ENCODE measurements around the gene IRX3.

Gene IRX3

DNA sequence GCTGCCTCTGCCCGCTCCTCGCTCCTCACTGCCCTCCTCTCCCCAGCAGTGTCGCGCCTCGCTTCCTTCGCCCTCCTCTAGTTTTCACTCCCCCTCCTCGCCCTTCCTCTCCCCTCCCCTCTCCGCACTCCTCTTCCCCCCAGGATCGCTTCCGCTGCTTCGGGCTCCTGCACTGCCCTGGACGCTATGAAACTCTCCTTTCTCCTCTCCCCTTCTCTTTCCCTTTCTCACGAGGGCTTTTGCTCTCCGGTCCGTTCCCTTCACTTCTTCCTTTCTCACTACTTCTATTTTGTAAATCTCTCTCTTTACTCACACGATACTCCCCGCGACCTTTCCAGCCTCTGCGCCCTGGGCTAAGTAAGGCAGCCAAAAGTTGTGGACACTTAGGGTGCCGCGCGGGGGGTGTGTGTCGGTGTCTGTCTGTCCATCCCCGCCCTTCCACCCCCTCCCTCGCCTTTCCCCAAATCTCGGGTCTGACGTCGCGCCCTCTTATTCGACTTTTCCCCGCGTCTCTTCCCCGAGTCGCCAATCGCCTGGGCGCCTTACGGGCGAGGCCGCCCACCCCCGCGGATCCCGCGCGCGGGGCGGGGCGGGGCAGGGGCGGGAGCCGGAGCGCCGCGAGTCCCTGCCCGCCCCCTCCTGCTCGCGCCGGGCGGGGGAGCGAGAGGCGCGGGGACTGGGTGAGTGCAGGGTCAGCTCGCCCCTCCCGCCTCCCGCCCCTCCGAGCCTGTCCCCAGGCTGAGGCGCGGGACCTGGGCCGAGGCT, at the start of gene IRX3:
TSS of gene IRX3 (minus strand) at position 422 of the 765 bp plus-strand sequence. CDS start 737 bp downstream, outside the sequence.
- no peaks in the 10 kb centered on the region for H3K9me3 Mint-ChIP-seq
- peak within 1 kb of the TSS; percentile 81 for H3K4me3 Mint-ChIP-seq
- H3K36me3 Mint-ChIP-seq (ENCODE audit: low read depth), result peaks cover 15% of the 10 kb centered on the region
- H3K27me3 Mint-ChIP-seq (ENCODE audit: low read depth), result peaks cover 74% of the 10 kb centered on the region
- H3K27ac Mint-ChIP-seq, result peak within 1 kb of the TSS; percentile 79
- H3K4me1 Mint-ChIP-seq (ENCODE audit: low read depth), result peaks cover 21% of the 10 kb centered on the region

DNA sequence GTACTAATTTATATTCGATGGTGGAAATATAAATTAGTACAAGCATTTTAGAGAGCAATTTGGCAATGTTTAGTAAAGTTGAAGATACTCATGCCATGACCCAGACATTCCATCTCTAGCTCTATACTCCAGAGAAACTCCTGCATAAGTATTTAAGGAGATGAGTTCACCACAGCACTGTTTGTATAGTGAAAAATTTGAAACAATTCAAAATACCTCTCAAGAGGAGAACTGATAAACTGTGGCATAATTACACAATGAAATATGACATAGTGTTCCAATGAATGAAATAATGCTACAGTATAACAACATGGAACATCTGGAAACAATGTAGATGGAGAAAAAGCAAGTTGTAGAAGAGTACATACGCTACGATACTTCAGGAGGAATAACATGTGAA, 48.6 kb upstream of the IRX3 start:
- H3K4me1 Mint-ChIP-seq (ENCODE audit: low read depth), result no peaks in the 10 kb centered on the region
- H3K4me3 Mint-ChIP-seq, result no peak overlapping the region
- H3K9me3 Mint-ChIP-seq, result no peaks in the 10 kb centered on the region
- peaks cover 7% of the 10 kb centered on the region for H3K27me3 Mint-ChIP-seq (ENCODE audit: low read depth)
- no peak overlapping the region for H3K27ac Mint-ChIP-seq
- no peaks in the 10 kb centered on the region for H3K36me3 Mint-ChIP-seq (ENCODE audit: low read depth)

DNA sequence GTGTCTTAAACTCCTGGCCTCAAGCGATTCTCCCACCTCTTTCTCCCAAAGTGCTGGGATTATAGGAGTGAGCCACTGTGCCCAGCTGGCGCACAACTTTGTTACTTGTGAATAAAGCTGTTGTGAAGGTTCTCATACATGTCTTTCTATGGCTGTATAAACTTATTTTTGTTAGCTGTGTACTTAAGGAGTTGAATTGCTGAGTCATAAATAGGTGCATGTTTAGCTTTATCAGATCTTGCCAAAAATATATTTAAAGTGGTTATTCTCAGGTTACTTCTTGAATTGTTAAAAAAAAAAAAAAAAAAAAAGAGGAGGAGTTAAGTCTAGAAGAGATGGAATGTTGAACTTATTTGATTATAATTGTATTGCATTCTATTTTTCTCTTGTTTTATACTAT, 47.6 kb upstream of the IRX3 start:
- Mint-ChIP-seq H3K36me3 (ENCODE audit: low read depth) (no peaks in the 10 kb centered on the region), H3K9me3 (no peaks in the 10 kb centered on the region), H3K27me3 (ENCODE audit: low read depth) (peaks cover 7% of the 10 kb centered on the region), H3K4me1 (ENCODE audit: low read depth) (no peaks in the 10 kb centered on the region), H3K27ac (no peak overlapping the region), H3K4me3 (no peak overlapping the region)

DNA sequence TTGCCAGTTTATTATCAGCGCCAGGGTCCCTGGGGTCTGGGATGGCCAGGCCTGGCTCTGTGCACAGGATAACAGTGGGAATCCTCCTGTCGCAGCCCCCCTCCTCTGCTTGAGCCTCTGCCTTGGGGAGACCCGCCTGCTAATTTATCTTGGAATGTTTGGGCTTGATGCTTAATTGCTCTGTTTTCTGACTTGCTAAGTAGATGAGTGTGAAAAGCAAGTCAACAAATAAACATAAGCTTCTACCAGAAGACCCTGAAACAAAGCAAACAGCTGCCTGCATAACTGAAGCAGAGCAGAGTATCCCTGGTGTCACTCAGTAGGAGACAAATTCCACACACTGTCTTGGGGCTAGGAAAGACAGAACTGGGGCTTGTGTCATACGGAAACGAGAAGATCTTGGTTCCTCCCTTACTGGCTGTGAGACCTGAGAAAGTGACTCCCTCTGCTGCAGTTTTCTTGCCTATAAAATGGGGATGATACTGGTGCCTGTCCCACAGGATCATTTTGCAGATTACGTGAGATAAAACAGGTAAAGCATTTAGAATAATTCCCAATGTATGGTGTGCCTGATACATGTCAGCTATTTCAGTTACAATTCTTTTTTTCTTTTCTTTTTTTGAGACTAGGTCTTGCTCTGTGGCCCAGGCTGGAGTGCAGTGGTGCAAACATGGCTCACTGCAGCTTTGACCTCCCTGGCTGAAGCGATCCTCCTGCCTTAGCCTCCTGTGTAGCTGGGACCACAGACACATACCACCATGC, 44.8 kb upstream of the IRX3 start:
- H3K4me3 Mint-ChIP-seq, result no peak overlapping the region
- no peaks in the 10 kb centered on the region for H3K36me3 Mint-ChIP-seq (ENCODE audit: low read depth)
- H3K27ac Mint-ChIP-seq, result no peak overlapping the region
- H3K27me3 Mint-ChIP-seq (ENCODE audit: low read depth), result peaks cover 7% of the 10 kb centered on the region
- H3K4me1 Mint-ChIP-seq (ENCODE audit: low read depth), result no peaks in the 10 kb centered on the region
- H3K9me3 Mint-ChIP-seq, result no peaks in the 10 kb centered on the region

DNA sequence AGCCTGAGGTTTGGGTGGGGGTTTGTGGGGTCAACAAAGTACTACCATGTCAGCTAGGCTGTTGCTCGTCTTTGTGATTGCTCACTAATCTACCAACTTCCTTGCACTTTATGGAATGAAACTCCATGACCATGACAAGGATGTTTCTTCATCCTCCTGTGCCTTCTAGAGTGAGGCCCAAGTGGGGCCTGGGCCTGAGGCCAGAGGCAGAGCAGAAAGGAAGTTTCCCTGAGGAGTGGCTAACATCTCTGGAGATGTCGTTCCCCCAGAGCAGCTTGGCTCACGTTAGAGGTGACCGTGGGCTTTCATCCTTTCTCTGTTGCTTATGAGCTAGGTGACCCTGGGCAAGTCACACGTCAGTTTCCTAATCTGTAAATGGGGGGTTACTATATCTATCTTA, 41.0 kb upstream of the IRX3 start:
- no peak overlapping the region for H3K27ac Mint-ChIP-seq
- no peaks in the 10 kb centered on the region for H3K36me3 Mint-ChIP-seq (ENCODE audit: low read depth)
- H3K4me3 Mint-ChIP-seq, result no peak overlapping the region
- no peaks in the 10 kb centered on the region for H3K4me1 Mint-ChIP-seq (ENCODE audit: low read depth)
- no peaks in the 10 kb centered on the region for H3K9me3 Mint-ChIP-seq
- no peaks in the 10 kb centered on the region for H3K27me3 Mint-ChIP-seq (ENCODE audit: low read depth)

DNA sequence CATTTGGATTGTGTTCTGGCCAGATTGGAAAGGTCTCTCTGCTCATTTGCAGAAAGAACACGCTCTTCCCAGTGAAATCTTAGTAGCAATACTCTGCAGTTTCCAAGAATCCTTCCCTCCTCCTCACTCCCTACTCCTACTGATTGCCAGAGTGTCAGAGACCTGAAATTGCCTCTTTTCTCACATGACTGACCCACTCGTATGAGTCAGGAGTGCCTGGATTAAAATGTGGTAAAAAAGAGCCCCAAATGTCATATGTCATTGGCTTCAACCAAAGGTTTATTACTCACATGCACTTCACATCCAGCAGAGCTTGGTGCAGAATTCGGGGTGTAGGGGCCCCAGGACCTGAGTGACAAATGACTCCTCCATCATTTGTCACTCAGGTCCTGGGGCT, 39.7 kb upstream of the IRX3 start:
- Mint-ChIP-seq H3K4me1 (ENCODE audit: low read depth) (no peaks in the 10 kb centered on the region), H3K27ac (no peak overlapping the region), H3K9me3 (no peaks in the 10 kb centered on the region), H3K36me3 (ENCODE audit: low read depth) (no peaks in the 10 kb centered on the region), H3K4me3 (no peak overlapping the region), H3K27me3 (ENCODE audit: low read depth) (no peaks in the 10 kb centered on the region)

DNA sequence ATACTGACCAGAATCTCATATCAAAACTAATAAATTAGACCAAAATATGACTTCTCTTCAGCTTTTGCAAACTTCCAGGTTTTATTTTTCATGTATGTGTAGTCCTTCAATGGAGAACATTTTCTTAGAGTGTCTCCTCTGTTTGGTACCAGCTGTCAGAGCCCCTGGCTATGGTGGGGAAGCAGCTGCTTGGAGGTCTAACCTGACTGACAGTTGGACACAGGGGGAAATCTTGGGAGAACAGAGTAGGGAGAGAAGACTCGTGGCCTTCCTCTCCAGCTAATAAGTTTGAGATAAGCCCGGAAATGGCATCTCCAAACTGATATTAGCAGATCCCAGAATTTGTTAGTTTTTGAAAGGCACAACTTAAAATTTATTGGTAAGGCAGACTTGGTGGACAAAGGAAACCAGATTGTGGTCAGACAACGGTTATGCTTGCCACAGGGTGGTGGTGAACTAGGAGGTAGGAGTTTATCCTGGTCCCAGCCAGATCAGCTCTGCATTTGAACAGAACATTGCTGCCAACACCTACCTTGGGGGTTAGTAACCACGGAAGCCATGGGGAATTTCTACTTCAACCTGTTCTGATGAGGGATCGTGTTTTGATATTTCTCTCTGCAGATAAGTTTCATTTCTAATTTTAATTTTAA, 39.2 kb upstream of the IRX3 start:
- Mint-ChIP-seq H3K4me1 (ENCODE audit: low read depth) (no peaks in the 10 kb centered on the region), H3K4me3 (no peak overlapping the region), H3K27me3 (ENCODE audit: low read depth) (no peaks in the 10 kb centered on the region), H3K27ac (no peak overlapping the region), H3K9me3 (no peaks in the 10 kb centered on the region), H3K36me3 (ENCODE audit: low read depth) (no peaks in the 10 kb centered on the region)

DNA sequence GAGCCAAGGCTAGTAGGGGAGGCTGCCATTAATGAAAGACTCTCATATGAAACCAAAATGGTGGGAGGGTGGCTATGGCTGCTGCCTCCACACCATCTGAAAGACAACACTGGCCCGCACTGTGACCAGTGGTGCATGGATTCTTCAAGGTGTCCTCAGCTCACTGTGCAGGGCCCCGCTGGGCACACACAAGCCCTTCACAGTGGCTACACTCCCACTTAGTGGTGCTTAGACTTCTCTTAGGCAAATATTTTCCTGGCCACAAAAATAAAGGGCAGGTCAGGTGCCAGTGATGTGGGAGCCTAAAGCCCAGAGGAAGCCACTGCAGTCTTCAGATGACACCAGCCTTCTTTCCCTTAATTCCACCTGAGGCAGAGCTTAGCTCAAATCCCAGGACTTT, 38.1 kb upstream of the IRX3 start:
- Mint-ChIP-seq H3K4me1 (ENCODE audit: low read depth) (no peaks in the 10 kb centered on the region), H3K9me3 (no peaks in the 10 kb centered on the region)

DNA sequence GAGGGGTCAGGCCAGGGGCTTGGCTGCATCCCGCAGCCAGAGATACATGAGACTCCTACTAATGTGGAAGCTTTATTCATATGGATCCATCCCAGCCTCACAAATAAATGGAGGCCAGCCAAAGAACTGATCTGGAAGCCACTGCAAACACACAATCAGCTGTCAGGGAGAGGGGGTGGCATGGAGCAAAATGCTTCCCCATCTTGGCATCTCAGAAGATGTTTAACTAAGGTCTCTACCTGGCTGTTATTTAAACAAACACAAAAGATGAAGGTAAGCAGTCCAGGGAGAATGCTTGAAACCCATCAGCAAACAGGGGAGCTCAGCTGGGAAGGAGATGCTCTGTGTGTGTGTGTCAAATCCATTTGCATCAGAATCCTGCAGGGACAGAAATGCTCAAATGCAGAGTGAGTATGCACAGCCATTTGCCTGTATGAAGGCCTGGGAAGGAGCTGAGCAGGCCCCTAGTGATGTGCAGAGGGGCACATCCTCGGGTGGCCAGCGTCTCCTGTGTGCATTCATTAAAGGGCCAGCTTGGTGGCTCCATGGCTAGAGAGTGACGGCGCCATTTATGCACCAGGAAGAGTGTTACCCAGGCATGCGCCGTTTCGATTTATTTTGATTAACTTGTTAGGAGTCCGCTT, 34.2 kb upstream of the IRX3 start:
- H3K36me3 Mint-ChIP-seq (ENCODE audit: low read depth), result no peaks in the 10 kb centered on the region
- no peaks in the 10 kb centered on the region for H3K4me1 Mint-ChIP-seq (ENCODE audit: low read depth)
- H3K4me3 Mint-ChIP-seq, result no peak overlapping the region
- H3K27ac Mint-ChIP-seq, result no peak overlapping the region
- H3K27me3 Mint-ChIP-seq (ENCODE audit: low read depth), result no peaks in the 10 kb centered on the region
- H3K9me3 Mint-ChIP-seq, result no peaks in the 10 kb centered on the region

More for the DNA sequence above, 38.1 kb upstream of the IRX3 start:
- Mint-ChIP-seq H3K36me3 (ENCODE audit: low read depth) (no peaks in the 10 kb centered on the region), H3K4me3 (no peak overlapping the region), H3K27ac (no peak overlapping the region), H3K27me3 (ENCODE audit: low read depth) (no peaks in the 10 kb centered on the region)

DNA sequence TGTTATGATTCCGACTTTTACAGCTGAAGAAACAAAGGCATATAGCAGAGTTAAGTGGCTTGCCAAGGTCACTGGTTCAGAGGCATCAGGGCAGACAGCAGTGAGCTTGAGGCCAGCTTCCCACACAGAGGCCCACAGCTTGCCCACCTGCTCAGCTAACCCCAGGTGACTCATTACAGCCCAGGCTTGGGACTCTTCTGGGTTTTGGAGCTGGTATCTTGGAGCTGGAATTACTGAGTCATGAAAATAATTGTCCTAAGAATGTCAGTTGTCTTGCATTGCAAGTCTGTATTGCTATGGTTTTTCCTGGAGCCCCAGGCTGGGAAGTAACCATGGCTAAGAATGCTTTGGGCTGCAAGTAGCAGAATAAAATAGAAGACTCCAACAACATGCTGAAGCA, 32.4 kb upstream of the IRX3 start:
- no peaks in the 10 kb centered on the region for H3K27me3 Mint-ChIP-seq (ENCODE audit: low read depth)
- H3K4me1 Mint-ChIP-seq (ENCODE audit: low read depth), result no peaks in the 10 kb centered on the region
- no peaks in the 10 kb centered on the region for H3K9me3 Mint-ChIP-seq
- H3K27ac Mint-ChIP-seq, result no peak overlapping the region
- no peak overlapping the region for H3K4me3 Mint-ChIP-seq
- H3K36me3 Mint-ChIP-seq (ENCODE audit: low read depth), result no peaks in the 10 kb centered on the region

DNA sequence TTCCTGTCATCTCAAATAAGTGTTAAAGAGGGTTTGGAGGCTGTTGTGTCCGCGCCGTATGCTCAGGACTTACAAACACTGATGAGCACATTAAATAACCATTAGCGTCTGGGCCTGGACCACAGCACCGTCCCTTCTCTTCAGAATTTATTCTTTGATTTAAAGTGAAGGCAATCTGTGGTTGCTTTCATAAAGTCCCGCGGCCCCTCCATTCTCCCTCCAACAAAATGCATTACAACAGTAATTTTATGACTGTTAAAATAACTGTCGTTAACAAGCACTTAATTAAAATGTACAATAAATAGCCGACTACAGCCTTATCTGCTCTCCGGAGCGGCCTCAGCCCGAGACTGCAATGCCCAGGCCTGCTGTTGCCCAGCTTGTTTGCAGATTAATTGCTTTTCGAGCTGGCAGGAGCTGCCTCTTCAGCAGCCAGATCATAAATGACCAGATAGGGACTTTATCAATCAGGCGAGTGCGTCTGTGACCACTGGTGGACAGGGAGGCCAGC, 30.6 kb upstream of the IRX3 start:
- Mint-ChIP-seq H3K4me1 (ENCODE audit: low read depth) (no peaks in the 10 kb centered on the region), H3K9me3 (no peaks in the 10 kb centered on the region)

DNA sequence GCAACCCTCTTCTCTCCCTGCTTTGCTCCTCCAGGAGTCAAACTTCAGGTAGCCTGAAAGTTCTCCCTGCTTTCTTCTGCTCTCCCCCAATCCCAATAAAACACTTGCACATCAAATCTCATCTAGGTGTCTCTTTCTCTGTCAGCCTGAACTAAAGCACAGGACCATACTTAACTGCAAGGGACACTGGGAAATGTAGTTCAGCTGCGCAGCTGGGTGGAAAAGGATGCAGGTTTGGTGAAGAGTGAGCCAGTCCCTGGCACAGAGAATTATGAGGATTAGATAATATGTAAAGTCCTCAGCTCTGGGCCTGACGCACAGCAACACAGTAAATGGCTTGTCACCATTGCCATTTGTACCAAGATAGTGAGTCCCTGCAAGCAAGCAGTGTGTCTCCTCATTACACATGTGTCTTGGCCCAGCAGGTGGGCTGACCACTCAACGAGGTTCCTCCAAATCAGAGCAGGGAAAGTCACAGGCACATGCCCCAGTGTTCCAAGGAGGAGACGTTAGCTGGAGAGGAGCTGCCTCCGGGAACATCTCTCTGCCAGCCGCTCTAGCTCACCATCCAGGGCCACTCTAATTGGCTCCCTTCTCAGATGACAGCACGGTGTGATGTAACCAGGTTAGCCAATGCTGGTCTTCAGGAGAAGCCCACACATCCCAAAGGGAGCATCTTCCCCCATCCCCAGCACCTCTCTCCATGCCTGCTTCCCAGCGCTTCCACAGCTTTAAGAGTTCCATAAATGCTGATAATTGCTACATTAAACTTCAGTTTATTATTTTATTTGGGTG, 29.7 kb upstream of the IRX3 start:
- no peaks in the 10 kb centered on the region for H3K27me3 Mint-ChIP-seq (ENCODE audit: low read depth)
- no peak overlapping the region for H3K4me3 Mint-ChIP-seq
- no peaks in the 10 kb centered on the region for H3K36me3 Mint-ChIP-seq (ENCODE audit: low read depth)
- no peaks in the 10 kb centered on the region for H3K4me1 Mint-ChIP-seq (ENCODE audit: low read depth)
- H3K9me3 Mint-ChIP-seq, result no peaks in the 10 kb centered on the region
- no peak overlapping the region for H3K27ac Mint-ChIP-seq

More for the DNA sequence above, 30.6 kb upstream of the IRX3 start:
- no peak overlapping the region for H3K27ac Mint-ChIP-seq
- no peak overlapping the region for H3K4me3 Mint-ChIP-seq
- no peaks in the 10 kb centered on the region for H3K27me3 Mint-ChIP-seq (ENCODE audit: low read depth)
- H3K36me3 Mint-ChIP-seq (ENCODE audit: low read depth), result no peaks in the 10 kb centered on the region

DNA sequence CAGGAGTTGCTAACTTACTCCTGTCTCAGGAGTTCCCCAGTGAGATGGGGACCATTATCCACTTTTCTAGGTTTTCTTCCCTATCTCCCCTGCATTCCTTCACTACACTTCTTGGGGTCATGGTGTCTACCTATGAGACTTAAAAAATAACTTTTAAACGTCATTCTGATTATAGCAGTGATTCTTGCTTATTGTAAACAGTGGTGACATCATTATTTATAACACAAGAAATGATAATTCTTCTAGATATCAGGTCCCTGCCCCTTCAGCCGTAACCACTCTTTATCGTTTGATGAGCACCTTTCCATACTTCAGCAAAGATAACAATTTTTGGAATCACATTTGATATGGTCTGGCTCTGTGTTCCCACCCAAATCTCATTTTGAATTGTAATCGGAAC, 27.2 kb upstream of the IRX3 start:
- Mint-ChIP-seq H3K9me3 (no peaks in the 10 kb centered on the region), H3K4me3 (no peak overlapping the region), H3K27ac (no peak overlapping the region), H3K36me3 (ENCODE audit: low read depth) (no peaks in the 10 kb centered on the region), H3K27me3 (ENCODE audit: low read depth) (no peaks in the 10 kb centered on the region), H3K4me1 (ENCODE audit: low read depth) (no peaks in the 10 kb centered on the region)

DNA sequence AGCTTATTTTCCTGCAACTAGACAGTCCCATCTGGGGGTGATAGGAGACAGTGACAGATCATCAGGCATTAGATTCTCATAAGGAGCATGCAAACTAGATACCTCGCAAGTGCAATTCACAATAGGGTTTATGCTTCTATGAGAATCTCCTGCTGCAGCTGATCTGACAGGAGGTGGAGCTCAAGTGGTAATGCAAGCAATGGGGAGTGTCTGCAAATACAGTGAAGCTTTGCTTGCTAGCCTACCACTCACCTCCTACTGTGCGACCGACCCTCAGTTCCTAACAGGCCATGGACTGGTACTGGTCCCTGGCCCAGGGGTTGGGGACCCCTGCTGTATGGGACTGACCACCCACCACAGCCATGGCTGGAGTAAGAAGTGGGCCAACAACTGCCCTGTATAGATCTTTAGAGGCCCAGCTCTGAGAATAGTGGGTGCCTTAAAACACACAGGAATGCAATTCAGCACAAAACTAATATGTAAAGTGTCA, 26.0 kb upstream of the IRX3 start:
- Mint-ChIP-seq H3K27ac (no peak overlapping the region), H3K36me3 (ENCODE audit: low read depth) (no peaks in the 10 kb centered on the region), H3K4me3 (no peak overlapping the region), H3K4me1 (ENCODE audit: low read depth) (no peaks in the 10 kb centered on the region), H3K9me3 (no peaks in the 10 kb centered on the region), H3K27me3 (ENCODE audit: low read depth) (no peaks in the 10 kb centered on the region)
